ENCODE results near the gene POLD2.

The POLD2 gene

GRCh38 chr7:44101303-44101965 lies 21.9 kb downstream of the POLD2 start:
- DNase-seq (ENCODE audit: low read depth), result no peak

GRCh38 chr7:44100458-44101302 lies 22.7 kb downstream of the POLD2 start:
- no peak for DNase-seq (ENCODE audit: low read depth)

GRCh38 chr7:44099669-44100068 lies 23.7 kb downstream of the POLD2 start:
- no peak for DNase-seq (ENCODE audit: low read depth)

- no peak for DNase-seq (ENCODE audit: low read depth)
Observed at GRCh38 chr7:44098092-44099068, 25.0 kb downstream of the POLD2 start.

- no peak for DNase-seq (ENCODE audit: low read depth)
Observed at GRCh38 chr7:44097064-44097932, 26.1 kb downstream of the POLD2 start.

- DNase-seq (ENCODE audit: low read depth), result no peak
Observed at GRCh38 chr7:44096326-44096881, 26.9 kb downstream of the POLD2 start.

GRCh38 chr7:44095781-44096180 lies 27.6 kb downstream of the POLD2 start:
- DNase-seq (ENCODE audit: low read depth), result no peak

GRCh38 chr7:44094883-44095592 lies 28.3 kb downstream of the POLD2 start:
- no peak for DNase-seq (ENCODE audit: low read depth)

GRCh38 chr7:44094365-44094764 lies 29.0 kb downstream of the POLD2 start:
- DNase-seq (ENCODE audit: low read depth), result no peak

GRCh38 chr7:44093102-44093641 lies 30.2 kb downstream of the POLD2 start:
- DNase-seq (ENCODE audit: low read depth), result no peak

- DNase-seq (ENCODE audit: low read depth), result no peak
Observed at GRCh38 chr7:44087911-44088838, 35.2 kb downstream of the POLD2 start.

- DNase-seq (ENCODE audit: low read depth), result no peak
Observed at GRCh38 chr7:44086627-44087026, 36.7 kb downstream of the POLD2 start.

- DNase-seq (ENCODE audit: low read depth), result no peak
Observed at GRCh38 chr7:44085546-44085945, 37.8 kb downstream of the POLD2 start.

- DNase-seq (ENCODE audit: low read depth), result no peak
Observed at GRCh38 chr7:44084701-44085100, 38.6 kb downstream of the POLD2 start.

GRCh38 chr7:44083796-44084195 lies 39.6 kb downstream of the POLD2 start:
- DNase-seq (ENCODE audit: low read depth), result no peak

- DNase-seq (ENCODE audit: low read depth), result peak; percentile 95
Observed at GRCh38 chr7:44082541-44083207, 40.7 kb downstream of the POLD2 start.

GRCh38 chr7:44081266-44081748 lies 42.0 kb downstream of the POLD2 start:
- no peak for DNase-seq (ENCODE audit: low read depth)

GRCh38 chr7:44080686-44081265 lies 42.6 kb downstream of the POLD2 start:
- no peak for DNase-seq (ENCODE audit: low read depth)
